NCI-H69 (cell line): ENCODE measurements around the gene SLC5A11.

Source experiments
- DNase-seq: peaks from one replicate; lab custom pipeline; 2025; lab: John Stamatoyannopoulos, UW

SLC5A11 gene

DNA sequence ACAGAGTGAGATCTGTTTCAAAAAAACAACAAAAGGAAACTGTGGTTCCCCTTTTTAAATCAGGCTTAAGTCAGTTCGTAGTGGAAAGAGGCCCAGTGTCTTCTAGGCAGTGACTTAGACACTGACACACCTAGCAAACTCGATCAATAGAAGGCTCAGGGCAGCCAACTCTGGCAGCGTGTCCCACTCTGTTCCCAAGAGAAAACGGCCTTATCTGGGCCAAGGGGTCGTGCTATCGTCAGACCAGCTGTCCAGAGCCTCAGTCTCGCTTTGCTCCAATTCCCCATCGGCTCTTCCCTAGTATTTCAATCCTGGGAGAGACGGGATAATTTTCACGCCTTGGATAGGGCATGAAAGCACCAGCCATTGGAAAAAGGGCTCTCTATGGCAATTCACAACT is 72.9 kb downstream of the SLC5A11 start:
- DNase-seq, result no peak

DNA sequence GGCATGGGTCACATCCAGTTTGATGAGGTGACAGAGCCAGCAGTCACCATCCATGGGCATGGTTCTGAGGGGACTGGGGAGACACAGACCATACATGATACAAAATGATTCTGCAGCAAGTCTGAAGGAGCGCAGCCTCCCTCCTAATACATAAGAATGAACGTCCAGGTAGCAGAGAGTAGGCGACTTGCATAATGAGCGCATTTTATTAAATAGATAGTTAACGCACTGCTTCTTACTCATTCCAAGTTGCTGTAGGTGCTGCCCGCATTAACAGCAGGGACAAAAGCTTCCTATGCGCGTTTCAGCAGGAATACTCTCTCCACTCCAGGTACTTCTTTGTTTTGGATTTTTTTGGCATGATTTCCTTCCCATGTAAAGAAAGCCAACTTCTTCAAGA is 73.8 kb downstream of the SLC5A11 start:
- no peak for DNase-seq

GRCh38 chr16:24920568-24920967 is 74.8 kb downstream of the SLC5A11 start:
- no peak for DNase-seq

- no peak for DNase-seq
Measured at GRCh38 chr16:24921229-24921628, 75.5 kb downstream of the SLC5A11 start.

DNA sequence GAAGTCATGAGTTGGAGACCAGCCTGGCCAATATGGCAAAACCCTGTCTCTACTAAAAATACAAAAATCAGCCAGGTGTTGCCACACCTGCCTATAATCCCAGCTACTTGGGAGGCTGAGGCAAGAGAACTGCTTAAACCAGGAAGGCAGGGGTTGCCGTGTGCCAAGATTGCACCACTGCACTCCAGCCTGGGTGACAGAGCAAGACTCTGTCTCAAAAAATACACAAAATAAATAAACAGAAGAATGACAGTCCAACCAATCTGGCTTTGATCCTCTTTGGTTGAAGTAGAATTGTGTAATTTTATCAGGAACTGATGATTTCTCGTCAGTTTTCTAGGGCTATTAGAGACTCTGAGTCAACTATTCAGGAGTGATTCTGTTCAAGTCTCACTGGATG is 79.4 kb downstream of the SLC5A11 start:
- DNase-seq, result no peak

DNA sequence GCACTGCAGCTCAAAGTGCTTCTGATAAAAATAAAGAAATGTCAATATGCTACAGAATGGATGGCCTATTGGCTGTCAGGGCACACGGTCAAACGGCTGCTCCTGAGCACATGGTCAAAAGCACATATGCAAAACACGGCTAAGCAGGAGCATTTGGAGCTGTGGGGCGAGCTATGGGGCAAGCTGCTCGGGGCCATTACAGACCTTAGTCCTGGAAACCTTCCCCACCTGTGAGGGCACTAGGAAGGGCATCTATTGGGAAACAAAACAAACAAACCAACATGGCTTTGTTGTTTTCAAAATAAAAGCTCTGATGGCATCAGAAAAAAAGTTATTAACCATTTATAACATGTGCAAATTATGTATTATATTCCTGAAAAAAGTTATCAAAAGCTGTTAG is 83.6 kb downstream of the SLC5A11 start:
- DNase-seq, result no peak

GRCh38 chr16:24930440-24930839 is 84.7 kb downstream of the SLC5A11 start:
- no peak for DNase-seq

DNA sequence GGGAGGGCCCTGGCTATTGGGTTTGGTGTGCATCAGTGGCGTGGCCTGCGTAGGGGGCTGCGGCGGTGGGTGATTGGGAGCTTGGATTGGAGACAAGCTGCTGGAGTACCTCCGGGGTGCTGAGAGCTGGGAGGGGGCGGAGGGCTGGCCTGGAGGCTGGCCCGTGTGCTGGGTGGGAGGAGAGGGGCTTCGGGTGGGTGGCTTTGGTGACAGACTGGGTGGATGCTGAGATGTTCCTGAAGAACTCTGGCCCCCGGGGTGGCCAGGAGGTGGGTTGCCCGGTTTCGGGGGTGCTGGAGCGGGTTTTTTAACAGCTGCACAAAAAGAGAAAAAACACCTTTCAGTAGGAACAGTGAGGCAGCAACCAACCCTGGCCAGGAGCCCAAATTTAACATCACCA is 85.3 kb downstream of the SLC5A11 start:
- DNase-seq, result no peak

DNA sequence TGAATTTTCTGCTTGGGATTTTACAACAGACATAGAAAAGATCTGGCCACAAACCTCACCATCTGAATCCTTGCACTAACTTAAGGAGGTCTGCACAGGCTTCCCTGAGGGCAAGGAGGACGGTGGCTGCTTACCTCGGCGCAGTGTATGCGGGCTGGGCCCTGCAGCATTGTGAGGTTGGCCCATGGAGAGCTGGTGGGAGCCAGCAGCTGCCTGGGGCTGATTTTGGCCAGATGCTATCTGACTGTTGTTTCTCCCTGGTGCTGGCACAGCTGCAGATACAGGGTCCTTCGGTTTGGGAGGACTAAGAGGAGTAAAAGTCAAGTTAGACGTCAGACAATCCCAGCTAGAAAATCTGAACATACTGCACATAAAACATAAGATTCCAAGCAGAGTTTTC is 89.6 kb downstream of the SLC5A11 start:
- DNase-seq, result no peak

DNA sequence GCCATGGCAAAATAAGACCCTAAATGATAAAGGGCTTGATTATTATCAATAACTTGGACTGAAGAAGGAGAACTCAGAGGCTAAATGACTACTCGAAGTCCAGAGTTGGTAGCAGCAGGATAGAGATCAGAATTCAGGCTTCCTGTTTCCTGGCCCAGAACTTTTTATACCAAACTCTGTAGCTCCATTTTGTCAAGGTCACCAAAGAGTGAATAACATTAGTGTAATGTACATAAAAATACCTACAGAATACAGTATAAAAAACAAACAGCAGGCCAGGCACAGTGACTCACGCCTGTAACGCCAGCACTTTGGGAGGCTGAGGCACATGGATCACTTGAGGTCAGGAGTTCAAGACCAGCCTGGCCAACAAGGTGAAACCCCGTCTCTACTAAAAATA is 90.4 kb downstream of the SLC5A11 start:
- no peak for DNase-seq

DNA sequence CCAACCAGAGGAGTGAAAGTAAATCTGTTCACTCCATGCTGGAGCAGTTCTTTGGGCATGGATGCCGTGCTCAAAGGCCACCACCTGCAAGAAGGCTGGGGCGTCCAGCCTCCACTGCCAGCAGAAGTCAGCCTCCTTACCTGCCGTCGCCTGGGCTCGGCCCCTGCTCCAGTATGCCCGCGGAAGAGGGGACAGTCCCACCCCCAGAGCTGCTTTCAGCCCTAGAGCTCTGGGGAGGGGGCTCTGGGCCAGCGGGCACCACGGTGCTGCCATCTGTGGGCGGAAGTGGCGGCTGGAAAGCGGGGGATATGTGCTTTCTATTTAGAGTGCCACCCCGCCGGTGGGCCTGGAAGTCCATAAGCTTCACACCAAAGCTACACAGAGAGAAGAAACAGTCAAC is 93.5 kb downstream of the SLC5A11 start:
- no peak for DNase-seq

DNA sequence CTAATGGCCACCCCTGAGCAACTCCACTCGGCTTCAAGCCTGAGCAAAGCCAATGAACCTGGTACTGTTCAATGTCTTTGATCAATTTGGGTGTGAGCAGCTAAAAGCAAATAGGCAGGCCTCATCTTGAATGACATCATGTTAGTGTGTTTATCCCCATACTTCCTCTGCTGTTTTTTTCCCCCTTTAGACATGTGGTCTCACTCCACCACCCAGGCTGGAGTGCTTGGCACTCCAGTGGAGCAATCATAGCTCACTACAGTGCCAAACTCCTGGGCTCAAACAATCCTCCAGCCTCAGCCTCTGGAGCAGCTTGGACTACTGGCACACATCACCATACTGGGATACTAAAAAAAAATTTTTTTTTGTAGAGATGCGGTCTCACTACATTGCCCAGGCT is 94.0 kb downstream of the SLC5A11 start:
- no peak for DNase-seq

GRCh38 chr16:24943471-24943870 is 97.7 kb downstream of the SLC5A11 start:
- no peak for DNase-seq

DNA sequence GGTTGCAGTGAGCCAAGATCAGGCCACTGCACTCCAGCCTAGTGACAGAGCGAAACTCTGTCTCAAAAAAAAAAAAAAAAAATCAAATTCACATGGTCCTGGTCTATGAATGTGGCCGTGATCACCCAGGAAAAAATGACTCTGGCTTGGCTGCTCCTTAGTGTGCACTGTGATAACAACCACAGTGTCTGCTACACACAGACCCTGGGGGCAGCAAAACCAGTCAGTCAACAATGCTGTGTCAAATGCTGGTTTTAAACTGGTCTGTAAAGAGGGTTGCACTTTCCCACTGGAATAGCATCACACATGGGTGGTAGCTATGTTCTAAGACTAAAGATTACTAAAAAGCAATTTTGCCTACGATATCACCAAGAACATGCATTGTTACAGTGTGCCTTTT is 98.4 kb downstream of the SLC5A11 start:
- DNase-seq, result no peak

DNA sequence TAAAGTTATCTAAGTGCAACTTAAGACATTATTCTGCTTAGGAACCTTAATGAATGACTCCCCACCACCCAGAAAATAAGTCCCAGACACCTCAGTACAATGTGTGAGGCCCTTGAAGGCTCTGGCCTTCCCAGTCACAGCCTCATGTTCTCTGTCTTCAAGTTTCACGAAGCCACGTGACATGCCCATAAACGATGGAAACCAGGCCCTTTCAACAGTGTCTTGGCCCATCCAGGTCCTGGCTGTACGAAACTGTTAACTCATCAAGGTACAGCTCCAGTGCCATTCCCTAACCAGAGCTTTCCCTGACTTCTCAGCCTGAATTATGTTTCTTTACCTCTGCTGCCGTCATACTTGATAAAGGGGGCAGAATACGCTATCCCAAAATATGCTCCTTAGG is 100.4 kb downstream of the SLC5A11 start:
- DNase-seq, result no peak

- no peak for DNase-seq
Measured at GRCh38 chr16:24950275-24950674, 104.5 kb downstream of the SLC5A11 start.

DNA sequence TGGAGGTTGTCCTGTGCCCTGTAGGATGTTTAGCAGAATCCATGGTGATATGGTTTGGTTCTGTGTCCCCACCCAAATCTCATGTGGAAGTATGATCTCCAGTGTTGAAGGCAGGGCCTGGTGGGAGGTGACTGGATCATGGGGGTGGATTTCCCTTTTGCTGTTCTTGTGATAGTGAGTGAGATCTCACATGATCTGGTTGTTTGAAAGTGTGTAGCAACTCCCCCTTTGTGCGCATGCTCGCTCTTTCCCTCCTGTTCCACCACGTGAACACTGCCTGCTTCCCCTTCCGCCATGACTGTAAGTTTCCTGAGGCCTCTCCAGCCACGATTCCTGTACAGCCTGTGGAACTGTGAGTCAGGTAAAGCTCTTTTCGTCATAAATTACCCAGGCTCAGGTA is 107.5 kb downstream of the SLC5A11 start:
- no peak for DNase-seq

GRCh38 chr16:24953721-24954120 is 108.0 kb downstream of the SLC5A11 start:
- DNase-seq, result no peak

GRCh38 chr16:24954137-24954536 is 108.4 kb downstream of the SLC5A11 start:
- DNase-seq, result no peak

- no peak for DNase-seq
Measured at GRCh38 chr16:24955975-24956731, 110.4 kb downstream of the SLC5A11 start.

DNA sequence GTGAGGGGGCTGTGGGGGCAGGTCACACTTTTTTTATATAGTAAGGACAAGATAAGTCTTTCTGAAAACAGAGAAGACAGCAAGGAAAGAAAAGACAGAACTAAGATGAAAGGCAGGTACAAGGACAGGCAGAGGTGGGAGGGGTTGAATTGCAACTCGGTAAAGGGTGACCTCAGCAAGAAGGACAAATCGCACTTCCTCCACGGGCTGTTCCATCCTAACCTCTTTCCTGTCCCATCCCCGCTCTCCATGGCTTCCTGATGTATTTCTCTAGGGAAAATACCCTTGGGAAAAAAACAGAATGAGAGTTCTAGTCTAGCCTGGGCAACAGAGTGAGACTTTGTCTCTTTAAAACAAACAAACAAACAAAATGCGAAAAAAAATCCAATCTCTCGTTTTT is 112.1 kb downstream of the SLC5A11 start:
- DNase-seq, result no peak
